Neural crest cell (in vitro differentiated cells): ENCODE data around the gene USP11. TPM values are rescaled to one million over a fixed set of nuclear protein-coding genes. Genes with fewer than 3 reads are reported as not detected.

Experiments used
- DNase-seq: peaks from one replicate; pipeline ENCODE4 v3.0.0; 2021; ENCODE audit warnings: low read depth, mixed read lengths, low spot score
- H3K27ac Mint-ChIP-seq: one replicate; pipeline ENCODE4 v1.8.0; 2021; ENCODE audit warnings: mild to moderate bottlenecking, mixed read lengths; ENCODE audit not compliant: unreplicated experiment
- H3K27me3 Mint-ChIP-seq: 2 replicates; pipeline ENCODE4 v1.8.0; 2021; ENCODE audit warnings: low read depth, mild to moderate bottlenecking, mixed read lengths
- H3K36me3 Mint-ChIP-seq: 2 replicates; pipeline ENCODE4 v1.8.0; 2021; ENCODE audit warnings: low read depth, mild to moderate bottlenecking, mixed read lengths
- H3K4me1 Mint-ChIP-seq: 2 replicates; pipeline ENCODE4 v1.8.0; 2021; ENCODE audit warnings: mixed read lengths
- H3K4me3 Mint-ChIP-seq: one replicate; pipeline ENCODE4 v1.8.0; 2021; ENCODE audit warnings: mild to moderate bottlenecking, mixed read lengths
- H3K9me3 Mint-ChIP-seq: 2 replicates; pipeline ENCODE4 v1.8.0; 2021; ENCODE audit warnings: mixed read lengths
- total RNA-seq: library from RNA; stranded (reverse); gene quantifications from 2 replicates; pipeline ENCODE4 v1.2.1, GENCODE V29; 2021
- TF ChIP-seq, protein P1 (sequence below): fragments of 200-600 bp; sonication (generic); conservative IDR thresholded peaks from 2 replicates; pipeline ENCODE4 v1.5.0; 2021; ENCODE audit warnings: antibody characterized with exemption, mild to moderate bottlenecking

Gene USP11
- total RNA-seq, 1 donor from 2014 or later: 245 TPM

DNA sequence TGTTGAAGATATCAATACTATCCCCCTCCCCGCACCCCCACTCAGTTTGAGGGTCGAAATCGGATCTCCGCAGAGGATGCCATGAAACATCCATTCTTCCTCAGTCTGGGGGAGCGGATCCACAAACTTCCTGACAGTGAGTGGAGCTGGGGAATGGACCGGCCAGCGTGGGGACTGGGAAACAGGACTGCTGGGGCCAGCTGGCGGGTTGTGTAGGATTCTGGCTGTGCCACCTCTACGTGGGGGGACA is 5.5 kb upstream of the USP11 start:
- no peak overlapping the region for H3K27ac Mint-ChIP-seq
- DNase-seq: no peak

DNA sequence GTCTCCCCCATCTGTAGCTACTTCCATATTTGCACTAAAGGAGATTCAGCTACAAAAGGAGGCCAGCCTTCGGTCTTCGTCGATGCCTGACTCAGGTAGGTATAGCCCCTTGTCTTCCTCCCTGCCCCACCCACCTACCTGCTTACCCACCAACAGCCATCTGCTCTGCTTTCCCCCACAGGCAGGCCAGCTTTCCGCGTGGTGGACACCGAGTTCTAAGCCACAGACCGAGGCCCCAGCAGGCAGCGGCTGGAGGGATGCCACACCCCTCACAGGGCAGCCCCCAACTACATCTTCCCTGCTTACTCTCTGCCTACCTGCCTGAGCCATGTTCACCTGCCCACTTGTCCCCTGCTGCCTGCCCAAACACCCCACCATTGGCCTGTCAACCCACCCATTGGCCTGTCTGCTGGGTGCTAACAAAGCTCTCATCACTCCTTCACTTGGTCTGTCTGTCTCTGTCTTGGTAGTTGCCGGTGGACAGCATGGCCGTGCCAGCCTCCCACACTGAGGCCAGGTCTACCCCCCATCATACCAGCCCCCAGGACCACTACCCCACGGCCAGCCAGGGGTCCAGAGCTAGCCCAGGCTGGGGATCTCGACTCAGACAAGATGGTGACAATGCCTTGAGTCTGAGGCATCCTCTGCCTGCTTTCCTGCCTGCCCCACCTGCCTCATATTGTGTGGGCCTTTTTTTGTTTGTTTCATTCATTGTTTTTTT is 4.1 kb upstream of the USP11 start:
- TF ChIP-seq, protein P1, sequence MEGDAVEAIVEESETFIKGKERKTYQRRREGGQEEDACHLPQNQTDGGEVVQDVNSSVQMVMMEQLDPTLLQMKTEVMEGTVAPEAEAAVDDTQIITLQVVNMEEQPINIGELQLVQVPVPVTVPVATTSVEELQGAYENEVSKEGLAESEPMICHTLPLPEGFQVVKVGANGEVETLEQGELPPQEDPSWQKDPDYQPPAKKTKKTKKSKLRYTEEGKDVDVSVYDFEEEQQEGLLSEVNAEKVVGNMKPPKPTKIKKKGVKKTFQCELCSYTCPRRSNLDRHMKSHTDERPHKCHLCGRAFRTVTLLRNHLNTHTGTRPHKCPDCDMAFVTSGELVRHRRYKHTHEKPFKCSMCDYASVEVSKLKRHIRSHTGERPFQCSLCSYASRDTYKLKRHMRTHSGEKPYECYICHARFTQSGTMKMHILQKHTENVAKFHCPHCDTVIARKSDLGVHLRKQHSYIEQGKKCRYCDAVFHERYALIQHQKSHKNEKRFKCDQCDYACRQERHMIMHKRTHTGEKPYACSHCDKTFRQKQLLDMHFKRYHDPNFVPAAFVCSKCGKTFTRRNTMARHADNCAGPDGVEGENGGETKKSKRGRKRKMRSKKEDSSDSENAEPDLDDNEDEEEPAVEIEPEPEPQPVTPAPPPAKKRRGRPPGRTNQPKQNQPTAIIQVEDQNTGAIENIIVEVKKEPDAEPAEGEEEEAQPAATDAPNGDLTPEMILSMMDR: no peak
- Mint-ChIP-seq H3K9me3 (no peaks in the 10 kb centered on the region), H3K27me3 (peaks cover 5% of the 10 kb centered on the region), H3K4me1 (peaks cover 26% of the 10 kb centered on the region), H3K36me3 (peaks cover 31% of the 10 kb centered on the region), H3K4me3 (peak overlapping the region; percentile 61), H3K27ac (no peak overlapping the region)
- DNase-seq: no peak

More for the DNA sequence above, 5.5 kb upstream of the USP11 start:
- Mint-ChIP-seq H3K36me3 (peaks cover 28% of the 10 kb centered on the region), H3K9me3 (no peaks in the 10 kb centered on the region), H3K27me3 (no peaks in the 10 kb centered on the region), H3K4me1 (peaks cover 18% of the 10 kb centered on the region), H3K4me3 (no peak overlapping the region)
- TF ChIP-seq, protein P1: no peak

DNA sequence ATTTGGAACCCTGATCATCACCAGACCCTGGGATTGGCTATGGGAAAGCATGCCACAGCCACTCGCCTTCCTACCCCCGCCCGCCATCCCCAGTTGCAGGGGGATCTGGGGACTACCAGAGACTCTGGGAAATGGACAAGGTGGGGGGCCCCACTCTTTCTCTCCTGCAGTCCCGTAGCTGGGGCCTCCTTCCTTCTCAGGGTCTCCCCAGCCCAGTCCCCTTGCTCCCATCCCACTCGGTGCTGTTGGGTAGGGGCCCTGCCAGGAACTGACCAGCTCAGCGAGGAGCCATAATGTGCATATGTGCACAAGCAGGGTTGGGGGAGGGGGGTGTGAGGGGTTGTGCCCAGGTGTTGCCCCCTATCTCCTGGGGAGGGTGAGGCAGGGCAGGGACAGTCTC is 3.4 kb upstream of the USP11 start:
- peaks cover 31% of the 10 kb centered on the region for H3K4me1 Mint-ChIP-seq
- DNase-seq: no peak
- peaks cover 5% of the 10 kb centered on the region for H3K27me3 Mint-ChIP-seq
- peaks cover 31% of the 10 kb centered on the region for H3K36me3 Mint-ChIP-seq
- TF ChIP-seq, protein P1: no peak
- H3K4me3 Mint-ChIP-seq: no peak overlapping the region
- no peaks in the 10 kb centered on the region for H3K9me3 Mint-ChIP-seq
- H3K27ac Mint-ChIP-seq: no peak overlapping the region

DNA sequence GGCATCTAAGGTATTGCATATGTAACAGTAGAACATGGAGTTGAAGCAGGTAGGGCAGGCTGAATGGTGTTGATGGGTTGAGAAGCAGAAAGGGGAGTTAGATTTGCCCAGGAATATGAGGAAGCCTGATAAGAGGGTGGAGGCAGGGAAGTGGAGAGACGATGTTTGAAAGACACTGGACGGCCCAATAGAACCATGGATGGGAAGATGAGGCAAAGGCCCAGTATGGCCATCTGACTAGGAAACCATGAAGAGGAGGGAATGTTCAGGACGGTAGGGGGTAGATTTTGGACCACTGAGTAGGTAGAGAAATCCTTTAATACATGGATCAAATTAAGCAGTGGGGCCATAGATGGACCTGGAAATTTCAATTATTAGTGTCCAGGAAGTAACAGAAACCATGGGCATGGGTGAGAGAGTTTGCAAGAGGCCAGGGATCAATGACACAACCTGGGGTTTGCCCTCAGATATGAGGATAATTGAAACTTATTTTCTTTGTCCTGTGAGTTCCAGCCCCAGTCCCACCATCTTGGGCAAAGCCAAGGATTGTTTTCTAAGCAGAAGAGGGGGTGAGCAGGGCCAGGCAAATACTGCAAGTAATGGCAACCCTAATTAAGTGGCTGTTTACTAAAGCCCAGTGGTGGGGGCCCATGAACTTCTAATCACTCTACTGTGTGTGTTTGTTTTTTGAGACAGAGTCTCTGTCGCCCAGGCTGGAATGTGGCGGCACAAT is 2.5 kb upstream of the USP11 start:
- H3K36me3 Mint-ChIP-seq: peaks cover 28% of the 10 kb centered on the region
- peaks cover 38% of the 10 kb centered on the region for H3K4me1 Mint-ChIP-seq
- H3K27ac Mint-ChIP-seq: peak overlapping the region; percentile 93
- DNase-seq: no peak
- no peaks in the 10 kb centered on the region for H3K9me3 Mint-ChIP-seq
- TF ChIP-seq, protein P1: no peak
- peak overlapping the region; percentile 97 for H3K4me3 Mint-ChIP-seq
- peaks cover 5% of the 10 kb centered on the region for H3K27me3 Mint-ChIP-seq

DNA sequence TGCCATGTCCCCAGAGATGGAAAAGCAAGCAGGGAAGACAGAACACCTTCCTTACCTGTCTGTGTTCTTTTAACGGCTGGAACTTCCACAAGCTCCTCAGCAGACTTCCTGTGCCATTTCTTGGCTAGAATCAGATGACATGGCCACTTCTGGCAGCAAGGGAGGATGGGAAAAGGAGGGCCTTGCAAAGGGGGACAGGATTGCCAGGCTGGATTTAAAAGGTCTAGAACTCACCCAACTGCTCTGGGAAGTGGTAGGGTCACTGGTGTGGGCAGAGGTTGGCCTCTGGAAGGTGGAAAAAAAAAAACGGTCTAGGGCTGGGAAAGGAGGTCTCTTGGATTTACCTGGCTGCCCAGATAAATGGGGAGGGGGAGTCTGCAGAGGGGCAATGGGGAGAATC is 1.6 kb upstream of the USP11 start:
- peaks cover 46% of the 10 kb centered on the region for H3K4me1 Mint-ChIP-seq
- H3K36me3 Mint-ChIP-seq: peaks cover 22% of the 10 kb centered on the region
- peaks cover 5% of the 10 kb centered on the region for H3K27me3 Mint-ChIP-seq
- TF ChIP-seq, protein P1: no peak
- H3K27ac Mint-ChIP-seq: no peak overlapping the region
- peak overlapping the region; percentile 97 for H3K4me3 Mint-ChIP-seq
- H3K9me3 Mint-ChIP-seq: no peaks in the 10 kb centered on the region
- DNase-seq: no peak
